ENCODE results near the gene FN3K. TPM values are rescaled to one million over a fixed set of nuclear protein-coding genes. Genes with fewer than 3 reads are reported as not detected.

Gene FN3K
- total and polyA plus RNA-seq, 8 donors: 12.8 to 28.1 (median 20.5) TPM

DNA sequence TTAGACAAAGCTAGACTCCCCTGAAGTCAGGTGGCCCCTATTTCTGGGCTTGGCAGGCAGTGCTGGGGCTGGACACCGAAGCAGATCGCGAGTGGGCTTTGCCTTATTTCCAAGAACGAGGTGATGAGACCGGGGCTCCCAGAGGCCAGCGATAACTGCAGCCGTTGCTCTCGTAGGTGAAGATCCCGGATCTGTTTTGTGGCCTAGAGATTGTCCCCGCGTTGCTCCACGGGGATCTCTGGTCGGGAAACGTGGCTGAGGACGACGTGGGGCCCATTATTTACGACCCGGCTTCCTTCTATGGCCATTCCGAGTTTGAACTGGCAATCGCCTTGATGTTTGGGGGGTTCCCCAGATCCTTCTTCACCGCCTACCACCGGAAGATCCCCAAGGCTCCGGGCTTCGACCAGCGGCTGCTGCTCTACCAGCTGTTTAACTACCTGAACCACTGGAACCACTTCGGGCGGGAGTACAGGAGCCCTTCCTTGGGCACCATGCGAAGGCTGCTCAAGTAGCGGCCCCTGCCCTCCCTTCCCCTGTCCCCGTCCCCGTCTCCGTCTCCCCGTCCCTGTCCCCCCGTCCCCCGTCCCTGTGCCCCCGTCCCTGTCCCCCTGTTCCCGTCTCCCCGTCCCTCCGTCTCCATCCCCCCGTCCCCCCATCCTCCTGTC lies 15.0 kb downstream of the FN3K start:
- H3K4me3 ChIP-seq: no peak overlapping the region

GRCh38 chr17:82751171-82751570 lies 15.8 kb downstream of the FN3K start:
- H3K36me3 ChIP-seq: peaks cover 0 to 1% of the 10 kb centered on the region in 2 donors
- H3K4me3 ChIP-seq: peak overlapping the region; percentile 45 to 97
- H3K27ac ChIP-seq: peak overlapping the region in 1 of 2 donors; percentile 37
- no peak for ATAC-seq
- H3K4me1 ChIP-seq: peaks cover 8 to 12% of the 10 kb centered on the region in 2 donors
- TF ChIP-seq CTCF (IDR thresholded peaks at IDR 0.05): no peak
- peaks cover 0 to 4% of the 10 kb centered on the region in 2 donors for H3K9me3 ChIP-seq
- intact Hi-C loops (cut with DNase I): no loop called here
- H3K27me3 ChIP-seq: peaks cover 0 to 7% of the 10 kb centered on the region in 2 donors
- DNase-seq: no peak

More for the DNA sequence above, 15.0 kb downstream of the FN3K start:
- H3K27me3 ChIP-seq: peaks cover 0 to 7% of the 10 kb centered on the region in 2 donors
- peaks cover 8 to 12% of the 10 kb centered on the region in 2 donors for H3K4me1 ChIP-seq
- H3K9me3 ChIP-seq: peaks cover 0 to 7% of the 10 kb centered on the region in 2 donors
- DNase-seq (no peak), ATAC-seq (no peak)
- H3K27ac ChIP-seq: no peak overlapping the region
- intact Hi-C loops (cut with DNase I): no loop called here
- no peak for TF ChIP-seq CTCF (IDR thresholded peaks at IDR 0.05)
- no peaks in the 10 kb centered on the region for H3K36me3 ChIP-seq

DNA sequence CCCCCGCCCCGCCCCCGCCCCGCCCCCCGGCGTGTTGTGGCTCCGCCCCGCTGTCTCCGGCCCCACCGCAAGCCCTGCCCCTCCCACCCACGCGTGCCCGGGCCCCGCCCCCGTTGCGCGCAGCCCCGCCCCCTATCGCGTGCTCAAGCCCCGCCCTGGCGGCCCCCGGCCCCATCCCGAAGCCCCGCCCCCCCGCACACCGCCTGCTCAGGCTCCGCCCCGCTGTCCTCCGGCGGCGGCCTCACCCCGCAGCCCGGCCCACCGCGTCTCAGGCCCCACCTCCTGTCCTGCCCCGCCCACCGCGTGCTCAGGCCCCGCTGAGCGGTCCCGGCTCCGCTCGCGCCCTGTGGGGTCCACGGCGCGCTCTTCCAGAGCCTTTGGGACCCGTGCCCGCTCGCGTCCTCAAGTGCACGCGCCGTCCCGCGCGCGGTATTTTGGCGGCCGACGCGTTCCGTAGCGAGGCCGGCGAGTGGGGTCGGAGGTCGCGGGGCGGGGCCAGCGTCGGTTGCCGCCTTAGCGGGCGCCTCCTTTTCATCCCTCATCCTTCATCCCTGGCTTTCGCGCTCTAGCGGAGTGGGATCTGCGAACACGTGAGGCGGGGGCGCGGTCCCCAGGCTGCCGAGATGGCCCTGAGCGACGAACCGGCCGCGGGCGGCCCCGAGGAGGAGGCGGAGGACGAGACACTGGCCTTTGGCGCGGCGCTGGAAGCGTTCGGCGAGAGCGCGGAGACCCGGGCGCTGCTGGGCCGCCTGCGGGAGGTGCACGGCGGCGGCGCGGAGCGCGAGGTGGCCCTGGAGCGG lies 16.4 kb downstream of the FN3K start, which contains the start of gene TBCD:
TBCD (plus strand) TSS at position 495 of the 800 bp plus-strand sequence; CDS start at position 624, 129 bp downstream.
- DNase-seq: peak; percentile 88 to 95 (median 93)
- peak; percentile 95 for ATAC-seq
- peak within 1 kb of the TSS; percentile 73 to 78 for H3K27ac ChIP-seq
- intact Hi-C loops (cut with DNase I): no loop called here
- peaks cover 8 to 12% of the 10 kb centered on the region in 2 donors for H3K4me1 ChIP-seq
- peak within 1 kb of the TSS; percentile 61 to 97 for H3K4me3 ChIP-seq
- H3K9me3 ChIP-seq: no peaks in the 10 kb centered on the region
- TF ChIP-seq CTCF (IDR thresholded peaks at IDR 0.05): no peak
- peaks cover 0 to 5% of the 10 kb centered on the region in 2 donors for H3K36me3 ChIP-seq
- peaks cover 0 to 7% of the 10 kb centered on the region in 2 donors for H3K27me3 ChIP-seq

DNA sequence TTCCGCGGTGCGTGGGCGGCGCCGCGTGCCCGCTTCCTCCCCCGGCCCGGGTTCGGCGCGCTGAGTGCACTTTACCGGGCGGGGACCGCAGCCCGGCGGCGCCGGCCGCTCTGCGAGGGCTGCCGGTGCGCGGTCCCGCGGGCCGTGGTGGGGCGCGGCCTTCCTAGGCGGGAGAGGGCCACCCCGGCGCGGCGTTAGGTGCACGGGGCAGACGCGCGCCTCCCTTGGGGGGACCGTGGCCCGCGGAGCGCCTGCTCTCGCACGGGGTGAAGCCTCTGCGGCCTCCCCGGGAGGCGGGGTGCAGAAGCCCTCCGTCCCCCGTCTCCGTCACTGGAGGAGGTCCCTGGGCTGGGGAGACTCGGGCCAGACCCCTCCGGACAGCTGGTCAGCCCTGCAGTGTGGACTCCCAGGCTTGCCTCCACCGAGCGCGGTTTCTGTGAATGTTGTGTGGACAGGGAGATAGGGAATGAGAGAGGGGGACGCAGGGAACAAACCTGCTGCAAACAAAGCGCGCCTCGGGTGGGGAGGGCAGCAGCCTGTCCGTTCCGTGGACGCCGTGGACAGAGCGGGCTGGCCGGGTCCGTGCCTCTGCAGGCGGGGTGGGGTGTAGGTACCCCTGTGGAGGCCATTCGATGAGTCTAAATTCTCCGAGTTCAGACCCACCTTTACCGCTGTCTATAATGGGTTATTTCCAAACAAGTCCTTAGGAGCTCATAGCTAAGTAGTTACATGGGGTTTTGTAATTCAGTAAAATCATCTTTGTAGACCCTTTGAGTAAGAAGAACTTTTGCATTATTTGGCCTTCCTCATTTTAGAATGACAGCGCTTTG lies 17.2 kb downstream of the FN3K start:
- Histone ChIP-seq H3K9me3 (no peaks in the 10 kb centered on the region), H3K4me1 (peaks cover 8 to 12% of the 10 kb centered on the region in 2 donors), H3K36me3 (peaks cover 0 to 5% of the 10 kb centered on the region in 2 donors), H3K27me3 (peaks cover 0 to 7% of the 10 kb centered on the region in 2 donors), H3K4me3 (peak overlapping the region; percentile 61 to 97), H3K27ac (peak overlapping the region; percentile 73 to 78)
- ATAC-seq: peak; percentile 6
- intact Hi-C loops (cut with DNase I): no loop called here
- no peak for TF ChIP-seq CTCF (IDR thresholded peaks at IDR 0.05)
- peak in 1 of 4 donors; percentile 85 for DNase-seq
